Thoracic aorta (tissue), 2 donors: ENCODE data around the gene TSC22D1. TPM values are rescaled to one million over a fixed set of nuclear protein-coding genes. Genes with fewer than 3 reads are reported as not detected.

ENCODE experiments used
- ATAC-seq: fragments of 150-250 bp; one replicate; pipeline ENCODE4 v1.8.0; 2017; ENCODE audit warnings: low read depth; ENCODE audit not compliant: insufficient number of reproducible peaks, low FRiP score
- DNase-seq: peaks from one replicate; pipeline ENCODE4 v3.0.0-alpha.2; 2020; ENCODE audit warnings: low spot score
- H3K27ac ChIP-seq, 2 donors: fragments of 200-600 bp; sonication (generic); 1 replicate in 1 of 2; 2 replicates in 1 of 2; pipeline ENCODE4 v1.5.1; 2016; ENCODE audit warnings: mild to moderate bottlenecking in 2 of 2, moderate library complexity in 2 of 2
- H3K27me3 ChIP-seq: fragments of 200-600 bp; sonication (generic); replicated peaks from 2 replicates; pipeline ENCODE4 v1.6.0; 2016; ENCODE audit warnings: mild to moderate bottlenecking; ENCODE audit not compliant: insufficient read depth
- H3K36me3 ChIP-seq: fragments of 200-600 bp; sonication (generic); one replicate; pipeline ENCODE4 v1.5.1; 2016
- H3K4me1 ChIP-seq, 2 donors: fragments of 200-600 bp; sonication (generic); 1 replicate in 1 of 2; 2 replicates in 1 of 2; pipeline versions ENCODE4 v1.5.1 to v1.6.0; 2016; ENCODE audit warnings: low read depth in 2 of 2, mild to moderate bottlenecking in 1 of 2; ENCODE audit not compliant: control insufficient read depth in 1 of 2
- H3K4me3 ChIP-seq: fragments of 200-600 bp; sonication (generic); 2 replicates; pipeline ENCODE4 v1.5.1; 2016; ENCODE audit warnings: mild to moderate bottlenecking
- H3K9me3 ChIP-seq: fragments of 200-600 bp; sonication (generic); 2 replicates; pipeline ENCODE4 v1.5.1; 2016
- total RNA-seq, 2 donors: library from RNA; depleted of rRNA; stranded (reverse); fragments of >200 nt; gene quantifications; one replicate each; pipeline versions ENCODE4 v1.1.0 to v1.2.3, GENCODE V29; 2016
- TF ChIP-seq, protein P1 (sequence below): fragments of 200-600 bp; sonication (generic); IDR thresholded peaks from one replicate; pipeline ENCODE4 v1.5.1; 2019; ENCODE audit warnings: antibody characterized with exemption

TSC22D1 gene
- total RNA-seq, 2 donors from 2014 or later = 107 to 129 TPM

- Histone ChIP-seq H3K27ac (no peak overlapping the region), H3K9me3 (no peaks in the 10 kb centered on the region), H3K4me1 (peaks cover 3 to 11% of the 10 kb centered on the region in 2 donors), H3K36me3 (no peaks in the 10 kb centered on the region), H3K27me3 (no peaks in the 10 kb centered on the region), H3K4me3 (no peak overlapping the region)
- no peak for DNase-seq
- ATAC-seq = no peak
- TF ChIP-seq, protein P1, sequence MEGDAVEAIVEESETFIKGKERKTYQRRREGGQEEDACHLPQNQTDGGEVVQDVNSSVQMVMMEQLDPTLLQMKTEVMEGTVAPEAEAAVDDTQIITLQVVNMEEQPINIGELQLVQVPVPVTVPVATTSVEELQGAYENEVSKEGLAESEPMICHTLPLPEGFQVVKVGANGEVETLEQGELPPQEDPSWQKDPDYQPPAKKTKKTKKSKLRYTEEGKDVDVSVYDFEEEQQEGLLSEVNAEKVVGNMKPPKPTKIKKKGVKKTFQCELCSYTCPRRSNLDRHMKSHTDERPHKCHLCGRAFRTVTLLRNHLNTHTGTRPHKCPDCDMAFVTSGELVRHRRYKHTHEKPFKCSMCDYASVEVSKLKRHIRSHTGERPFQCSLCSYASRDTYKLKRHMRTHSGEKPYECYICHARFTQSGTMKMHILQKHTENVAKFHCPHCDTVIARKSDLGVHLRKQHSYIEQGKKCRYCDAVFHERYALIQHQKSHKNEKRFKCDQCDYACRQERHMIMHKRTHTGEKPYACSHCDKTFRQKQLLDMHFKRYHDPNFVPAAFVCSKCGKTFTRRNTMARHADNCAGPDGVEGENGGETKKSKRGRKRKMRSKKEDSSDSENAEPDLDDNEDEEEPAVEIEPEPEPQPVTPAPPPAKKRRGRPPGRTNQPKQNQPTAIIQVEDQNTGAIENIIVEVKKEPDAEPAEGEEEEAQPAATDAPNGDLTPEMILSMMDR = no peak
Observed at GRCh38 chr13:44451651-44452050, 124.5 kb downstream of the TSC22D1 start.

GRCh38 chr13:44451126-44451525, 125.0 kb downstream of the TSC22D1 start:
- Histone ChIP-seq H3K4me3 (no peak overlapping the region), H3K4me1 (peaks cover 3 to 11% of the 10 kb centered on the region in 2 donors), H3K9me3 (no peaks in the 10 kb centered on the region), H3K27ac (no peak overlapping the region), H3K36me3 (no peaks in the 10 kb centered on the region), H3K27me3 (no peaks in the 10 kb centered on the region)
- DNase-seq (no peak), ATAC-seq (no peak)
- TF ChIP-seq, protein P1 = no peak

DNA sequence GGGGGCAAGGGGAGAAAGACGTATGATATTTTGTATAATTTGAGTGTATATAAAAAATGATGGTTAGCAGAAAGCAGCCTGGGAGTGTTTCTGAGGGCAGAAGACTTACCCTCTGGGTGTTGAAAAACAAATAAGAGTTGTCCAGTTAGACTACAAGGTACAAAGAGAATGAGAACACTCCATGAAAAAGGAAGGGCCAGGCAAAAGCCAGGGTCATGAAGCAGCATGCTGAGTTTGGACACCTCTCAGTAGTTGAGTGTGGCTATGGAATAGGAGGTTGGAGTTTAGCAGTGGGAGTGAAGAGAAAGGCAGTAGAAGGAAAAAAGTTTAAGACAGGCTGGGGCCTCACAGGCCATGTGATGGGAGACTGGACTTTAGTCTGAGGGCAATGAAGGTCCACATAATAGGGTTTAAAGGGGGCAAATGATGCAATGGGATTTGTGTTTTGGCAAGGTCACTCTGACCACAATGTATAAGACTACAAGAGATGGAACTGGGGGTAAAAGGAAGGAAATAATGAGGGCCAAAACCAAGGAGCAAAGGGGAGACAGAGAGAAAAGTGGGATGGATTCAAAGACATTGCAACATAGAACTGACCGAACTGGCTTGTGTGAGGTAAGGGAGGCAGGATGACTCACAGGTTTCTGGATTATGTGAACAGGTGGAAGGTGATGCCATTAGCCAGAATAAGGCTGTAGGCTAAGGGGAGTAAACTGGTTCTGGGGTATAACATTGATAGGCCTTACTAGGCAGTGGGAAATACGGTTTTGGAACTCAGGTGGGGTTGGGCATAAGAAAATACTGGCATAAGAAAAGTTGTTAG, 125.9 kb downstream of the TSC22D1 start:
- no peak for ATAC-seq

GRCh38 chr13:44448875-44449274, 127.3 kb downstream of the TSC22D1 start:
- no peaks in the 10 kb centered on the region for H3K36me3 ChIP-seq
- no peak overlapping the region for H3K4me3 ChIP-seq
- ATAC-seq (no peak), DNase-seq (no peak)
- H3K27me3 ChIP-seq = no peaks in the 10 kb centered on the region
- H3K9me3 ChIP-seq = no peaks in the 10 kb centered on the region
- TF ChIP-seq, protein P1 = no peak
- peaks cover 3 to 7% of the 10 kb centered on the region in 2 donors for H3K4me1 ChIP-seq
- no peak overlapping the region for H3K27ac ChIP-seq

More for the DNA sequence above, 125.9 kb downstream of the TSC22D1 start:
- peaks cover 3 to 8% of the 10 kb centered on the region in 2 donors for H3K4me1 ChIP-seq
- no peaks in the 10 kb centered on the region for H3K27me3 ChIP-seq
- TF ChIP-seq, protein P1 = no peak
- no peaks in the 10 kb centered on the region for H3K9me3 ChIP-seq
- H3K4me3 ChIP-seq = no peak overlapping the region
- DNase-seq = no peak
- no peaks in the 10 kb centered on the region for H3K36me3 ChIP-seq
- H3K27ac ChIP-seq = no peak overlapping the region

- no peaks in the 10 kb centered on the region for H3K36me3 ChIP-seq
- H3K4me1 ChIP-seq = peaks cover 3 to 7% of the 10 kb centered on the region in 2 donors
- no peaks in the 10 kb centered on the region for H3K27me3 ChIP-seq
- ATAC-seq (no peak), DNase-seq (no peak)
- no peak overlapping the region for H3K4me3 ChIP-seq
- no peaks in the 10 kb centered on the region for H3K9me3 ChIP-seq
- TF ChIP-seq, protein P1 = no peak
- no peak overlapping the region for H3K27ac ChIP-seq
Observed at GRCh38 chr13:44448373-44448772, 127.8 kb downstream of the TSC22D1 start.
